ENCODE data around the gene NHSL2. TPM values are rescaled to one million over a fixed set of nuclear protein-coding genes. Genes with fewer than 3 reads are reported as not detected.

NHSL2 gene
- total and polyA plus RNA-seq, 2 of the 13 experiments (the other 11 are each of a cell fraction or from before 2014, with no cell fraction given): not detected

GRCh38 chrX:72130762-72131250 is 220.2 kb downstream of the NHSL2 start:
- TF ChIP-seq ZNF232 (CRISPR knock-in tag; IDR thresholded peaks at IDR 0.05; ENCODE audit: borderline replicate concordance): no peak
- no peak for TF ChIP-seq MTF2 (CRISPR knock-in tag; IDR thresholded peaks at IDR 0.05; ENCODE audit: borderline replicate concordance)
- no peak for TF ChIP-seq ARID2 (CRISPR knock-in tag; IDR thresholded peaks at IDR 0.05; ENCODE audit: borderline replicate concordance)
- TF ChIP-seq ZBTB7B (CRISPR knock-in tag; IDR thresholded peaks at IDR 0.05): no peak
- TF ChIP-seq ZNF484 (CRISPR knock-in tag; IDR thresholded peaks at IDR 0.05; ENCODE audit: borderline replicate concordance, low read depth): no peak
- no peak for TF ChIP-seq ZC3H4 (CRISPR knock-in tag; IDR thresholded peaks at IDR 0.05; ENCODE audit: borderline replicate concordance)
- TF ChIP-seq ZNF513 (CRISPR knock-in tag; conservative IDR thresholded peaks at IDR 0.05): no peak
- TF ChIP-seq HNRNPLL (IDR thresholded peaks at IDR 0.05; ENCODE audit: low read depth, low read length, poor library complexity, severe bottlenecking): no peak
- TF ChIP-seq GFI1 (CRISPR knock-in tag; IDR thresholded peaks at IDR 0.05; ENCODE audit: borderline replicate concordance): no peak
- H3K4me1 ChIP-seq (ENCODE audit: insufficient read depth, low read length): no peaks in the 10 kb centered on the region
- BruUV-seq (replicated peaks): no TSS peak
- no peak overlapping the region for H3K27ac ChIP-seq (ENCODE audit: extremely low read length, insufficient read depth, low read length)
- H3K36me3 ChIP-seq (replicated peaks in 1 of 2; ENCODE audit: control insufficient read depth in 1 of 2, insufficient read depth in 2 of 2, low read length in 2 of 2): no peaks in the 10 kb centered on the region
- in situ Hi-C loops (cut with HindIII; ENCODE audit: extremely low pct_ligation_motif_present, low pct_unique_long_range_greater_than_20kb): no loop called here
- no peak overlapping the region for H3K9ac ChIP-seq (ENCODE audit: insufficient read depth, low read depth, low read length)
- POLR2A ChIA-PET: no interaction called here
- no peaks in the 10 kb centered on the region for H3K9me3 ChIP-seq (ENCODE audit: low read length)
- DNase-seq (ENCODE audit: low spot score): no peak
- no peak for FAIRE-seq
- H2AFZ ChIP-seq (ENCODE audit: low read length): no peak overlapping the region
- no peaks in the 10 kb centered on the region for H4K20me1 ChIP-seq (ENCODE audit: insufficient read depth, low read length)
- CTCF ChIA-PET (ENCODE audit: low intra/inter-chr PET ratio, low total read pairs): no interaction called here
- no peaks in the 10 kb centered on the region for H3K79me2 ChIP-seq (ENCODE audit: insufficient read depth, low read length)
- H3K27me3 ChIP-seq (ENCODE audit: control insufficient read depth in 1 of 2, insufficient read depth in 2 of 2, low read length in 2 of 2): peaks cover 0 to 12% of the 10 kb centered on the region in 2 experiments; a peak in 4 of 5 replicates
- WGBS (ENCODE audit: low lambda C conversion rate): 89% methylated on average over 22 of the region's 30 CpGs
- intact Hi-C loops (cut with micrococcal nuclease; ENCODE audit: unreplicated experiment): no loop called here
- ATAC-seq: no peak
- H3K4me3 ChIP-seq (replicated peaks in 1 of 3; ENCODE audit: insufficient read depth in 1 of 3, low read depth in 2 of 3, low read length in 3 of 3): no peak overlapping the region
- H3K4me2 ChIP-seq (ENCODE audit: low read depth, low read length): no peak overlapping the region

All from HepG2 (cell line).